ENCODE results near the gene DLX5.

DNA sequence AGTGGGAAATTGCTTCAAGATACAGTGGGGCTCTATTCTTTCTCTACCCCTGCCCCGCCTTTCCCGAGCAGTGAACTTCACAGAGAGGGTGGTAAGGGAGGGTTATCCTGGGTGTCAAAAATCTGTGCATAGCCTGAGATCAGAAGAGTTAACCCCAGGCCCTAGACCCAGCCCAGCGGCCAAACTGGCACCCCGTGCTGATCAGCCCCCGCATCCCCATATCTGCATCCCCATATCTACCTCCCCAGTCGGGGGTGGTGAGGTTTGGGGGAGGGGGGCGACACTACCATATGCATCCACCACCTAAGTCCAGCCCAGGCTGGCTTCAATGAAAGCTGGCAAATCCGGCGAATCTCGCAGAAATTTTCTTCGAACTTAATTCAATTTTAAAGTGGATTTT lies 26.3 kb downstream of the DLX5 start:
- TF ChIP-seq GATA2 (IDR thresholded peaks at IDR 0.05; ENCODE audit: low read depth, low read length) (no peak), GATA3 (IDR thresholded peaks at IDR 0.05; ENCODE audit: low read depth, low read length) (no peak)

Measured in SH-SY5Y (cell line).